GM10266 (cell line): Measurements from ENCODE around the gene TCTN1.
"Not testable (repeated sequence)": the region's sequence is repeated elsewhere in the genome, so short reads cannot be mapped to it uniquely, and the experiment has no call there.

Source experiments
- DNase-seq: peaks from one replicate; pipeline ENCODE4 v3.0.0; 2012; ENCODE audit errors: extremely low spot score
- TF ChIP-seq, protein P1 (sequence below): IDR thresholded peaks from 2 replicates; pipeline ENCODE4 v1.5.1; 2012; ENCODE audit warnings: mild to moderate bottlenecking, low read depth; ENCODE audit not compliant: control insufficient read depth, insufficient read depth; ENCODE audit errors: missing control alignments

The TCTN1 gene

DNA sequence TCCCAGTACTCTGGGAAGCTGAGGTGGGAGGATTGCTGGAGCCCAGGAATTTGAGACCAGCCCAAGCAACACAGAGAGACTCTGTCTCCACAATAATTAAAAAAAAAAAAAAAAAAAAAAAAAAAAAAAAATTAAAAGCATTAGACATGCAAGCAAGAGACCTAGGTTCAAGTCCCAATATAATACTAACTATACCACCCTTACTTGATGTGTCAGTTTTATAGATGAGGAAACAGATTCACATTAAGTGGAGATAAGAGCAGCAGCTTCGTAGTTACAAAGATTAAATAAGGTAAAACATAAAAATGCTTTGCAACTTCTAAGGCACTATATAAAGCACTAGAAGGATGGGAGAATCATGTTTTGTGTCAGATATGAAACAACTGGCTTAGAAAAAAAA, 39.9 kb upstream of the TCTN1 start:
- no peak for DNase-seq
- TF ChIP-seq, protein P1, sequence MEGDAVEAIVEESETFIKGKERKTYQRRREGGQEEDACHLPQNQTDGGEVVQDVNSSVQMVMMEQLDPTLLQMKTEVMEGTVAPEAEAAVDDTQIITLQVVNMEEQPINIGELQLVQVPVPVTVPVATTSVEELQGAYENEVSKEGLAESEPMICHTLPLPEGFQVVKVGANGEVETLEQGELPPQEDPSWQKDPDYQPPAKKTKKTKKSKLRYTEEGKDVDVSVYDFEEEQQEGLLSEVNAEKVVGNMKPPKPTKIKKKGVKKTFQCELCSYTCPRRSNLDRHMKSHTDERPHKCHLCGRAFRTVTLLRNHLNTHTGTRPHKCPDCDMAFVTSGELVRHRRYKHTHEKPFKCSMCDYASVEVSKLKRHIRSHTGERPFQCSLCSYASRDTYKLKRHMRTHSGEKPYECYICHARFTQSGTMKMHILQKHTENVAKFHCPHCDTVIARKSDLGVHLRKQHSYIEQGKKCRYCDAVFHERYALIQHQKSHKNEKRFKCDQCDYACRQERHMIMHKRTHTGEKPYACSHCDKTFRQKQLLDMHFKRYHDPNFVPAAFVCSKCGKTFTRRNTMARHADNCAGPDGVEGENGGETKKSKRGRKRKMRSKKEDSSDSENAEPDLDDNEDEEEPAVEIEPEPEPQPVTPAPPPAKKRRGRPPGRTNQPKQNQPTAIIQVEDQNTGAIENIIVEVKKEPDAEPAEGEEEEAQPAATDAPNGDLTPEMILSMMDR = no peak

DNA sequence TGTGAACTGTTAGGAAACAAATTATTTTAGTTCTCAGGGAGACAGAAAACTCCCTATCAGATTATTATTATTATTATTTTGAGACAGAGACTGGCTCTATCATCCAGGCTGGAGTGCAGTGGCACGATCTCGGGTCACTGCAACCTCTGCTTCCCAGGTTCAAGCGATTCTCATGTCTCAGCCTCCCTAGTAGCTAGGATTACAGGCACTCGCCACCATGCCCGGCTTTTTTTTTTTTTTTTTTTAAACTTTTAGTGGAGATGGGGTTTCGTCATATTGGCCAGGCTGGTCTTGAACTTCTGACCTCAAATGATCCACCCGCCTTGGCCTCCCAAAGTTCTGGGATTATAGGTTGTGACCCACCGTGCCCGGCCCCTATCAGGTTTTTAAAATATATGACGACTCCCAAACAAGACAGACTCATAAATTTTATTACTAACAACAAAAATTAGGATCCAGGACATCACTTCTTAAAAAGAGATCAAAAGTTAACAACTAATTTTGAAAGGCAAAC, 39.2 kb upstream of the TCTN1 start:
- not testable (repeated sequence) for DNase-seq

DNA sequence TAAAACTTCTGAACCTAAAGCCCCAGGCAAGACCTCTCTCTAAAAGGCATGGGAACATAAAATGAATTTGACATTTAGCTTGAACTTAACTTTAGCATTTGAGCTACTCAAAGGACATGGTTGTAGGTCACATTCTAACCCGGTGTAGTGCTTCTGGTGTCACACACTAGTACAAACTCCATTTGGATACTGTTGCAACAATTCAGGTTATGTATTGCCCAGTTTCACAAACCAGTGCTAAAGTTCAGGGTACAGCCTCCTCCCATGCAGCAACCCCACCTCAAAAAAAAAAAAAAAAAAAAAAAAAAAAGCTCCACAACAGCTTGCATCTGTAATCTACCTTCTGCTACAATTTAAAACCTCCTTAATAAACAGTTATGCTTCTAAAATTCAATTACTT, 38.6 kb upstream of the TCTN1 start:
- TF ChIP-seq, protein P1 = no peak
- DNase-seq = no peak

DNA sequence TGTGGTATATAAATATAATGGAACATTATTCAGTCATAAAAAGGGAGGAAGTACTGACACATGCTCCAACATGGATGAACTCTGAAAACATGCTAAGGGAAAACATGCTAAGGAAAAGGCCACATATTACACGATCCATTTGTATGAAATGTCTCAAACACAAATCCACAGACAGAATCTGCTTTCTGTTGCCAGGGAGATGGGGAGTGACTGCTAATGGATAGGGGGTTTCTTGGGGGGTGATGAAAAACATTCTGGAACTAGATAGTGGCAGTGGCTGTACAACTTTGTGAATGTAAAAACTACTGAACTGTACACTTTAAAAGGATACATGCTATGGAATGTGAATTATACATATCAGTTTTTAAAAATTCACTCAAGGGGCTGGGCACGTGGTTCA, 37.4 kb upstream of the TCTN1 start:
- DNase-seq = no peak
- TF ChIP-seq, protein P1 = no peak

DNA sequence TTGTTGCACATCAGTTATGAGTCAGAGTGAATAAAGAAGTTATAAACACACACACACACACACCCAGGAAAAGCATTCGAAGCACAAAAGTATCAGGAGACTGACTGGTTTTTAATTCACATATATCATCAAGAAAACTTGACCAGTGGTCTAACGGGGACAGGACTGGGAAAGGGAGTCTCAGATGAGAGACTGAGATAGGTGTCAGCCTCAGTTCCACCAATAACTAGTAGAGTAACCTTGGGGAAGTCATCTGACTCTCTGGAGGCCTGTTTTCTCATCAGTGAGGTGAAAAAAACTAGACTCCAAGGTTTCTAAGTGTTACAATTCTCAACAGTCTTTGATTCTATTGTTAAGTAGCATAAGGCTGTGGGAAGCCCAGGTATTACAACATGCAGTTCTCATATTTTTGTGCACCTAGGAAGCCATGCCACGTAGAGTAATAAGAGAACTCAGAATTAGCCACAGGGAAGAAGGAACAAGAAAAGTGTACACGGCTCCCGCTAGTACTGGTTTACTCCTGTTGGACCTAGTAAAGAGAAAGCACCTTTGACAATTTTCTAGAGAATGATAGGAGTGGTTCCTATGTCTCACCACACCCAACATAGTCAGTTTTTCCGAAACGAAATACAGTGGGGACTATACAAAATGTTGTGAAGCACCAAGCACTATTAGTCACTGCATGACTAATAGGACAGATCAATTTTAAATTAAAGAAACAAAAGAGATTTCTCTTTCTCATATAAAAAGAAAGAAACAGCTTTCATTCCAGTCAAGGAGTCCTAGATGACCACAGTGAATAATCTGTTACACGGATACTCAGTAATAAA, 35.9 kb upstream of the TCTN1 start:
- peak; percentile 68 for DNase-seq
- TF ChIP-seq, protein P1 = no peak

DNA sequence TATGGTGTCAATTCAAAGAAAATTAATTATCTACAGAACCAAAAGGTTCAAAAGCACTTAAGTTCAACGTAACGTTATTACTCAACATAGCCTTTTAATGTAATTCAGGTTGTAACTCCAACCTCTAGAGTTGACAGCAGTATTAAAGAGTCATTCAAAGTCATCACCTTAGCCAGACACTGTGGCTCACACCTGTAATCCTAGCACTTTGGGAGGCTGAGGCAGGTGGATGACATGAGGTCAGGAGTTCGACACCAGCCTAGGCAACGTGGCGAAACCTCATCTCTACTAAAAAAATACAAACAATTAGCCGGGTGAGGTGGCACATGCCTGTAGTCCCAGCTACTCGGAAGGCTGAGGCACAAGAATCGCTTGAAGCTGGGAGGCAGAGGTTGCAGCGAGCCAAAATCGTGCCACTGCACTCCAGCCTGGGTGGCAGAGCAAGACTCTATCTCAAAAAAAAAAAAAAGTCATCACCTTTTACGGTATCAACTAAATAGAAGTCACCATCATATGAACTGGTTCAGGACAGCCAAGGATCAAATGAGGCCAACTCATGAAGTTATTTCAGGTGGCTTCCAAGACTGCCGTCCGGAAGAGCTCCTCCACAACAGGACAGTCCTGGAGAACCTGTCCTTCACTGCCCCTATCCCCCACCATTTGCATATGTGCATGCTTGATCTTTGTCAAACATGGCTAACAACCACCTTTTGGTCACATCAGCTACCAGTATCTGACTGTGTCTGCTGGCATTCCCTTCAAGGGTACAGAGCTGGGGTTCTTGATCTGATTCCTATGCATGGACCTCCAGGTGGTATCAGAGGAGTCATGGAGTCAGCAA, 35.0 kb upstream of the TCTN1 start:
- TF ChIP-seq, protein P1 = no peak
- no peak for DNase-seq

DNA sequence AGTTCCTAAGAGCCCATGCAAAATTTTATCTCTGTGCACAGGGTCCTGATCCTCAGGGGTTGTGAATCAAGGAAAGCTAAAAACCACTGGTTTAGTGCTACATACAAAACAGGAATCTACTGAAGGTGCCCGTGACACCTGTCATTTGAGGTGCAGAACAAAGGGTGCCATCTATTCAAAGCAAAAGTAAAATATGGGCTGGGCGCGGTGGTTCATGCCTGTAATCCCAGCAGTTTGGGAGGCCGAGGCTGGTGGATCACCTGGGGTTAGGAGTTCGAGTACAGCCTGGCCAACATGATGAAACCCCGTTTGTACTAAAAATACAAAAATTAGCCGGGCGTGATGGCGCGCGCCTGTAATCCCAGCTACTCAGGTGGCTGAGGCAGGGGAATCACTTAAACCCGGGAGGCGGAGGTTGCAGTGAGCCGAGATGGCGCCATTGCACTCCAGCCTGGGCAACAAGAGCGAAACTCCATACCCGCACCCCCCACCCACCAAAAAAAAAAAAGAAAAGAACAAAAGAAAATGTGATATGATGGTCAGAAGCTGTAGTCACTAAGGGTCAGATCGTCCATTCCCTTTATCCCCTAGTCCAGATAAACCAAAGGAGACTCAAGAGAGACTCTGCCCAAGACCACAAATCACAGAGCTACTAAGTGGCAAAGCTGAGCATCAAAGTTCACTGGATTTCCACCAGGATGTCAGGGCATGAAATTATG, 34.2 kb upstream of the TCTN1 start:
- no peak for DNase-seq
- TF ChIP-seq, protein P1 = no peak
